Activated T-helper 1 cell treated with anti-CD3 and anti-CD28 coated beads, Interleukin-2, amount 50 U/mL, for 16 hours (primary cell): ENCODE results near the gene TOLLIP.

ENCODE experiments used
- DNase-seq, 2 donors: peaks; one replicate each; pipeline ENCODE4 v3.0.0-alpha.2; 2020; ENCODE audit warnings: low read depth in 1 of 2, low spot score in 1 of 2

TOLLIP gene

DNA sequence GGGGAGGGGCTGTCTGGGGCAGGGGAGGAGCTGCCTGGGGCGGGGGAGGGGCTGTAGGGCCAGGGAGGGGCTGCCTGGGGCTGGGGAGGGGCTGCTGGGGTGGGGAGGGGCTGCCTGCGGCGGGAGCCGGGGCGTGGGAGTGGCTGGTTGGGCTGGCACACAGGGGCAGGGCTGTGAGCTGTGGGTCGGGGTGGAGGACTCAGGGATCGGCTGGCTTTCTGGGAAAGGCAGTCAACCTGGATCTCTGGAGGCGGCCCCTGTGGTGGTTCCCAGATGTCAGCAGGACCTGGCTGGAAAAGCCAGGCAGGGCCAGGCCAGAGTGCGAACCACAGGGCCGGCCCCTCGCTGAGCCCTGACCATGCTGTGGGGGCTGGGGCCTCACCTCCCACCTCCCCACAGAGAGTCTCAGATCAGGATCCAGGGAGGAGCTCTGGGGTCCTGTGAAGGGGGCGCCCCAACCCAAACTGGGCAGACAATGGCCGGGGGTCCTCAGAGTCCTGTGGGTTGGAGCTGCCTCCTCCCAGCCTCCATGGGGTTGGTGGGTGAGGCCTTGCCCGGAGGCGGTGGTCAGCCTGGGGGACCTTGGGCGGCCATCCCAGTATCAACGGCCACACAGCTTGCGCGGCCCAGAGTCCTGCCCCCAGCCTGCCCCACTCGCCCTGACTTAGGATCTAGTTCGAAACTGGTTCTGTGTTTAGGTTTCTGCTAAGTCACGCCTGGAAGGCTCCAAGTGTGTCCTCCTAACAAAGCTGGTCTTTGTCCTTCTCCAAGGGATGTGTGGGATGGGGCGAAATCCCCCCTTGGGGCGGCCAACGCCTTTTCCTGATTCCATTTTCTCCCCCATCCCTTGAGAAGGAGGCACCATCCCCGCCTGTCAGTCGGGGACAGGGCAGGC, 84.7 kb downstream of the TOLLIP start:
- DNase-seq: no peak
